Muscle layer of duodenum (tissue), 2 donors: ENCODE results near the gene DENND6A.
"Not testable (repeated sequence)": the region's sequence is repeated elsewhere in the genome, so short reads cannot be mapped to it uniquely, and the experiment has no call there.

Experiments used
- H3K27ac ChIP-seq: one replicate; pipeline ENCODE4 v1.7.0; 2013; ENCODE audit warnings: mild to moderate bottlenecking, low read length
- H3K27me3 ChIP-seq: one replicate; pipeline ENCODE4 v1.7.0; 2013; ENCODE audit warnings: low read depth, mild to moderate bottlenecking, control low read depth, low read length
- H3K36me3 ChIP-seq, 2 donors: one replicate each; pipeline ENCODE4 v1.7.0; 2013; ENCODE audit warnings: low read length in 2 of 2, control low read depth in 1 of 2, mild to moderate bottlenecking in 1 of 2; ENCODE audit not compliant: insufficient read depth in 2 of 2, control insufficient read depth in 1 of 2
- H3K4me1 ChIP-seq, 2 donors: one replicate each; pipeline ENCODE4 v1.7.0; 2013; ENCODE audit warnings: low read length in 2 of 2, mild to moderate bottlenecking in 2 of 2, control low read depth in 1 of 2, moderate library complexity in 1 of 2; ENCODE audit not compliant: insufficient read depth in 2 of 2, control insufficient read depth in 1 of 2
- H3K4me3 ChIP-seq, 2 donors: one replicate each; pipeline ENCODE4 v1.7.0; 2013; ENCODE audit warnings: low read length in 2 of 2, low read depth in 1 of 2, mild to moderate bottlenecking in 1 of 2
- H3K9me3 ChIP-seq, 2 donors: one replicate each; pipeline ENCODE4 v1.7.0; 2013; ENCODE audit warnings: low read length in 2 of 2, control low read depth in 1 of 2, mild to moderate bottlenecking in 1 of 2; ENCODE audit not compliant: control insufficient read depth in 1 of 2
- donor health status: healthy.

Gene DENND6A

GRCh38 chr3:57718118-57718517 is 25.2 kb upstream of the DENND6A start:
- Histone ChIP-seq H3K9me3 (no peaks in the 10 kb centered on the region), H3K27me3 (no peaks in the 10 kb centered on the region), H3K27ac (no peak overlapping the region), H3K4me1 (no peaks in the 10 kb centered on the region), H3K36me3 (no peaks in the 10 kb centered on the region), H3K4me3 (no peak overlapping the region)

GRCh38 chr3:57717205-57717868 is 24.5 kb upstream of the DENND6A start:
- Histone ChIP-seq H3K4me3 (no peak overlapping the region), H3K4me1 (no peaks in the 10 kb centered on the region), H3K9me3 (no peaks in the 10 kb centered on the region), H3K27ac (no peak overlapping the region), H3K27me3 (no peaks in the 10 kb centered on the region), H3K36me3 (no peaks in the 10 kb centered on the region)

- Histone ChIP-seq H3K27me3 (no peaks in the 10 kb centered on the region), H3K36me3 (no peaks in the 10 kb centered on the region), H3K4me3 (no peak overlapping the region), H3K4me1 (no peaks in the 10 kb centered on the region), H3K9me3 (no peaks in the 10 kb centered on the region), H3K27ac (no peak overlapping the region)
Observed at GRCh38 chr3:57715686-57716085, 22.8 kb upstream of the DENND6A start.

- Histone ChIP-seq H3K27me3 (no peaks in the 10 kb centered on the region), H3K36me3 (no peaks in the 10 kb centered on the region), H3K4me3 (no peak overlapping the region), H3K9me3 (no peaks in the 10 kb centered on the region), H3K27ac (peak overlapping the region; percentile 43), H3K4me1 (no peaks in the 10 kb centered on the region)
Observed at GRCh38 chr3:57709559-57709958, 16.7 kb upstream of the DENND6A start.

GRCh38 chr3:57709031-57709430 is 16.2 kb upstream of the DENND6A start:
- Histone ChIP-seq H3K27me3 (no peaks in the 10 kb centered on the region), H3K36me3 (no peaks in the 10 kb centered on the region), H3K9me3 (no peaks in the 10 kb centered on the region), H3K4me1 (no peaks in the 10 kb centered on the region), H3K4me3 (no peak overlapping the region), H3K27ac (peak overlapping the region; percentile 43)

- H3K36me3 ChIP-seq, result no peaks in the 10 kb centered on the region
- H3K27me3 ChIP-seq, result no peaks in the 10 kb centered on the region
- no peaks in the 10 kb centered on the region for H3K4me1 ChIP-seq
- H3K9me3 ChIP-seq, result no peaks in the 10 kb centered on the region
- no peak overlapping the region for H3K27ac ChIP-seq
- no peak overlapping the region for H3K4me3 ChIP-seq
Observed at GRCh38 chr3:57706462-57706861, 13.6 kb upstream of the DENND6A start.

- not testable (repeated sequence) for H3K9me3 ChIP-seq, H3K27me3 ChIP-seq, H3K4me1 ChIP-seq, H3K27ac ChIP-seq, H3K36me3 ChIP-seq, H3K4me3 ChIP-seq
Observed at GRCh38 chr3:57705351-57705750, 12.5 kb upstream of the DENND6A start.

GRCh38 chr3:57701781-57702180 is 8.9 kb upstream of the DENND6A start:
- Histone ChIP-seq H3K27me3 (no peaks in the 10 kb centered on the region), H3K4me1 (no peaks in the 10 kb centered on the region), H3K27ac (no peak overlapping the region), H3K9me3 (no peaks in the 10 kb centered on the region), H3K36me3 (no peaks in the 10 kb centered on the region), H3K4me3 (no peak overlapping the region)

- no peaks in the 10 kb centered on the region for H3K36me3 ChIP-seq
- H3K4me3 ChIP-seq, result no peak overlapping the region
- H3K4me1 ChIP-seq, result no peaks in the 10 kb centered on the region
- no peak overlapping the region for H3K27ac ChIP-seq
- no peaks in the 10 kb centered on the region for H3K9me3 ChIP-seq
- H3K27me3 ChIP-seq, result no peaks in the 10 kb centered on the region
Observed at GRCh38 chr3:57700737-57701136, 7.9 kb upstream of the DENND6A start.

GRCh38 chr3:57699591-57699990 is 6.7 kb upstream of the DENND6A start:
- no peaks in the 10 kb centered on the region for H3K36me3 ChIP-seq
- H3K27me3 ChIP-seq, result no peaks in the 10 kb centered on the region
- no peaks in the 10 kb centered on the region for H3K9me3 ChIP-seq
- H3K27ac ChIP-seq, result no peak overlapping the region
- no peaks in the 10 kb centered on the region for H3K4me1 ChIP-seq
- H3K4me3 ChIP-seq, result no peak overlapping the region

- no peaks in the 10 kb centered on the region for H3K4me1 ChIP-seq
- H3K36me3 ChIP-seq, result peaks cover 0 to 3% of the 10 kb centered on the region in 2 donors
- H3K27me3 ChIP-seq, result no peaks in the 10 kb centered on the region
- no peaks in the 10 kb centered on the region for H3K9me3 ChIP-seq
- no peak overlapping the region for H3K4me3 ChIP-seq
- H3K27ac ChIP-seq, result no peak overlapping the region
Observed at GRCh38 chr3:57696801-57697321, 4.0 kb upstream of the DENND6A start.

- Histone ChIP-seq H3K9me3 (no peaks in the 10 kb centered on the region), H3K27ac (no peak overlapping the region), H3K4me3 (no peak overlapping the region), H3K36me3 (peaks cover 0 to 3% of the 10 kb centered on the region in 2 donors), H3K4me1 (peaks cover 3 to 16% of the 10 kb centered on the region in 2 donors), H3K27me3 (no peaks in the 10 kb centered on the region)
Observed at GRCh38 chr3:57694146-57694545, 1.3 kb upstream of the DENND6A start.
